Cardiac muscle cell (in vitro differentiated cells and primary cell): ENCODE measurements around the gene RPS18. TPM values are rescaled to one million over a fixed set of nuclear protein-coding genes. Genes with fewer than 3 reads are reported as not detected.

ENCODE experiments used
- DNase-seq, 2 donors: peaks; one replicate each; pipeline versions ENCODE4 v3.0.0 to v3.0.0-alpha.2; 2010 to 2017; ENCODE audit warnings: low read depth in 1 of 2, low spot score in 1 of 2
- H3K27ac ChIP-seq: fragments of 200-600 bp; sonication (generic); 2 replicates; pipeline ENCODE4 v1.5.1; 2016
- H3K27me3 ChIP-seq: fragments of 200-600 bp; sonication (generic); 2 replicates; pipeline ENCODE4 v1.6.0; 2016; ENCODE audit warnings: control low read depth
- H3K36me3 ChIP-seq: fragments of 200-600 bp; sonication (generic); 2 replicates; pipeline ENCODE4 v1.5.1; 2016; ENCODE audit warnings: control low read depth
- H3K4me1 ChIP-seq: fragments of 200-600 bp; sonication (generic); 2 replicates; pipeline ENCODE4 v1.8.1; 2017; ENCODE audit warnings: low read depth, mild to moderate bottlenecking, mixed run types
- H3K4me3 ChIP-seq: fragments of 200-600 bp; sonication (generic); 2 replicates; pipeline ENCODE4 v1.5.1; 2016; ENCODE audit warnings: mild to moderate bottlenecking
- H3K9me3 ChIP-seq: fragments of 200-600 bp; sonication (generic); 2 replicates; pipeline ENCODE4 v1.5.1; 2017; ENCODE audit warnings: low read depth, mild to moderate bottlenecking, control low read depth
- polyA plus RNA-seq: library from polyadenylated mRNA; unstranded; fragments of >200 nt; fragmentation: Nextera tagmentation; extraction: Ambion mirVana; gene quantifications from 2 replicates; pipeline ENCODE4 v1.2.1, GENCODE V29; 2016
- total RNA-seq: library from RNA; depleted of rRNA; stranded (reverse); fragments of >200 nt; gene quantifications from 2 replicates; pipeline ENCODE4 v1.2.3, GENCODE V29; 2016
- TF ChIP-seq, protein P1 (sequence below): IDR thresholded peaks from 2 replicates; pipeline ENCODE4 v1.5.1; 2012; ENCODE audit warnings: low read depth, mild to moderate bottlenecking, low read length

Gene RPS18
- total and polyA plus RNA-seq, 2 experiments from 2014 or later = 1,298 to 2,022 TPM

DNA sequence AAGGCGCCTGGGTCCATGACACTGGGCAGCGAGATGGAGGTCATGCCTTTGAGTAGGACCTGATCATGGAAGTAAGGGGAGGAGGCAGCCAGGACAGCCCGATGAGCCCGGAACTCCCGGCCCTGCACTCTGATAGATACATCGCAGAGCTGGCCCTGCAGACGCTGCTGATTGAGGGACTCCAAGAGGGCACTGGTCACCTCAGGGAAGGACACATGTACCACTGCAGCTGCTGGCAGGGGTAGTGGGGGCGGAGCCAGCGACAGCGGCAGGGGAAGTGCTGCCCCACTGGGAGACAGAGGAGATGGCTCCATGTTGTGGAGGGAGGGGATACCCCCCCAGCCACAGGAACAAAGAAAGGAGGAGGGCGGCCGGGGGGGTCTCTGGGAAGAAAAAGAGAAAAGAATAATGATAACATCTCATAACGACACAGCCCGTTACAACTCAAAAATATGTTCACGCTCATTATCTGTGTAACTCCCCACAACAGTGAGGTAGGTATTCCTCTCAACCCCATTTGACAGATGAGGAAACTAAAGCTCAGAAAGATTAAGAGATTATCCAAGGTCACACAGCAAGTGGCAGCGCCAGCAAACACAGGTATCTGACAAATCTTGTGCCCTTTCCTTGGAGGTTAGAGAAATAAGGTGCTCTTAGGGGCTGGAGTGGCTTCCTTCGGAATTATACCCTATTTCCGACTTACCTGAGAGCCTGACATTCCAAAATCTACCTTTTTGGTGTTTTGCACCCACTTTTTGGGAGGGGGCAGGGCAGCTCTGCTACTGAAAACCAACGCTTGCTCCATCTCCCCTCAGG lies 44.9 kb downstream of the RPS18 start:
- peak overlapping the region; percentile 58 for H3K4me3 ChIP-seq
- H3K9me3 ChIP-seq = no peaks in the 10 kb centered on the region
- no peaks in the 10 kb centered on the region for H3K27me3 ChIP-seq
- peaks cover 21% of the 10 kb centered on the region for H3K36me3 ChIP-seq
- peaks cover 8% of the 10 kb centered on the region for H3K4me1 ChIP-seq
- H3K27ac ChIP-seq = peak overlapping the region; percentile 85
- TF ChIP-seq, protein P1, sequence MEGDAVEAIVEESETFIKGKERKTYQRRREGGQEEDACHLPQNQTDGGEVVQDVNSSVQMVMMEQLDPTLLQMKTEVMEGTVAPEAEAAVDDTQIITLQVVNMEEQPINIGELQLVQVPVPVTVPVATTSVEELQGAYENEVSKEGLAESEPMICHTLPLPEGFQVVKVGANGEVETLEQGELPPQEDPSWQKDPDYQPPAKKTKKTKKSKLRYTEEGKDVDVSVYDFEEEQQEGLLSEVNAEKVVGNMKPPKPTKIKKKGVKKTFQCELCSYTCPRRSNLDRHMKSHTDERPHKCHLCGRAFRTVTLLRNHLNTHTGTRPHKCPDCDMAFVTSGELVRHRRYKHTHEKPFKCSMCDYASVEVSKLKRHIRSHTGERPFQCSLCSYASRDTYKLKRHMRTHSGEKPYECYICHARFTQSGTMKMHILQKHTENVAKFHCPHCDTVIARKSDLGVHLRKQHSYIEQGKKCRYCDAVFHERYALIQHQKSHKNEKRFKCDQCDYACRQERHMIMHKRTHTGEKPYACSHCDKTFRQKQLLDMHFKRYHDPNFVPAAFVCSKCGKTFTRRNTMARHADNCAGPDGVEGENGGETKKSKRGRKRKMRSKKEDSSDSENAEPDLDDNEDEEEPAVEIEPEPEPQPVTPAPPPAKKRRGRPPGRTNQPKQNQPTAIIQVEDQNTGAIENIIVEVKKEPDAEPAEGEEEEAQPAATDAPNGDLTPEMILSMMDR = no peak
- no peak for DNase-seq

DNA sequence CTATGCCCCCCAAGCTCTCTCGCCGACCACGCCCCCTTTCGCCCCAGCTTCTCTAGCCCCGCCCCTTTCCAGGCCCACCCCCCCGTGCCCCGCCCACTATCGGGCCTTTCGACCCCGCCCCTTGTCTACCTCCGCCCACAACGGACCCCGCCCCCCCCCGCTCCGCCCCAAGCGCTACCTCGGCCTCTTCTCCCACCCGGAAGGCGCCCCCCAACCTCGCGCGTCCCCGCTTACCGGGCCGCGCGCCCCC lies 45.5 kb downstream of the RPS18 start:
- Histone ChIP-seq H3K36me3 (peaks cover 21% of the 10 kb centered on the region), H3K9me3 (no peaks in the 10 kb centered on the region), H3K4me3 (peak overlapping the region; percentile 58), H3K27me3 (no peaks in the 10 kb centered on the region), H3K27ac (peak overlapping the region; percentile 85), H3K4me1 (peaks cover 8% of the 10 kb centered on the region)
- DNase-seq = no peak
- TF ChIP-seq, protein P1 = no peak

DNA sequence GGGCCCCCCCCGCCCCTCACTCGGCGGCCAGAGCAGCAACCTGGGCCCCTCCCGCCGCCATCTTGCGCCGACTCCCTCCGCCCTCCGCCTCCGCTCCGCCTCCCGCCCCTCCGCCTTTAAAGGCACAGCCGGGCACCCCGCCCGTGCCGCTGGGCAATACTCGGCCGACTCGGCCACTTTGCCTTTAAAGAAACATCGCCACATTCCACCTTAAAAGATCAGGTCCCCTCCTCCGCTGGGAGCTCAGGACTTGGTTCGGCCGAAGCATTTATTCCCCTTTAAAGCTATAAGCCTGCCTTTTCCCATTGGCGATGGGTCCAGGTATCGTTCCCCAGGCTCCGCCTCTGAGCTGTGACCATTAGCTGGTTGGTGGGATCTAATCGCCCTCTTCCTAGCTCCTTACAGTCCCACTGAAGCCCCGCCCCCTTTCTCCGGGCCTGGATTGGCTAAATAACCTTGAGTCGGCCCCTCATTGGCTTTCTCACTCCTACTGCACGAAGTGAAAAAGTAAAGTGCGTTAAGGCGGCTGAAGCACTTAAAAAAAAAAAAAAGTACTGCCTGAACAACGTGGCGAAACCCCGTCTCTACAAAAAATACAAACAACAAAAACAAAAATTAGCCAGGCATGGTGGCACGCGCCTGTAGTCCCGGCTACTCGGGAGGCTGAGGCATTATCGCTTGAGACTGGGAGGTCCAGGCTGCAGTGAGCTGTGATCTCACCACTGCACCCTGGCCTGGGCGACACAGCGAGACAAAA lies 46.0 kb downstream of the RPS18 start, which contains the start of gene ZBTB22:
TSS of gene ZBTB22 (minus strand) at position 76 of the 757 bp plus-strand sequence. CDS start 828 bp downstream, outside the sequence.
- peak; percentile 100 for DNase-seq
- H3K4me3 ChIP-seq = peak within 1 kb of the TSS; percentile 58
- peaks cover 8% of the 10 kb centered on the region for H3K4me1 ChIP-seq
- peaks cover 21% of the 10 kb centered on the region for H3K36me3 ChIP-seq
- peak within 1 kb of the TSS; percentile 85 for H3K27ac ChIP-seq
- H3K9me3 ChIP-seq = no peaks in the 10 kb centered on the region
- TF ChIP-seq, protein P1 = no peak
- H3K27me3 ChIP-seq = no peaks in the 10 kb centered on the region

DNA sequence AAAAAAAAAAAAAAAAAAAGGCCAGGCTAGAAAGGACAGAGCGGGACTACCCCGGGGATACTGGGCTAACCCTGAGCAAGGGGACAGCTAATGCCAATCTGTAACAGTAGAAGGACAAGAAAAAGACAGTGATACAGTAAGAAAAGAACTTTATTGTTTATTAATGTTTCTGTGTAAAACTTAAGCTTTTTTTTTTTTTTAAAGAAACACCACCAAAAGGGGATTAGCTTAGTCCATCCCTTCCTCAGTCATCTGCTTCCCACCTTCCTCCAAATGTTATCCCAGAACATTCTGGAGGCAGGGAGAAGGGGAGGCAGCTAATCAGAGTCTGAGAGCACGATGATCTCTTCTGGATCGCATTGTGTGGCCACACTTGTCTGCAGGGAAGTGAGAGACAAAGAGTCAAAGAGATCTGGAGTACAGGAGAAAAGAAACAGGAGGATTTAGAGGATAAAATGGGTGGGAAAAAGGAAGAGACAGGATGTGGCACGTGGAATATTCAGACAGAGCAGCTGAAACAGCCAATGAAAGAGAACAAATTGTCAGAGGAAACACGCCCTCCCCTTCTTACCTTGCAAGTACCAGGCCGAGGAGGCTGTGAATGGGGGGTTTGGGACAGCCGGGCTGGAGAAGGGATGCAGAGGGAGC lies 46.7 kb downstream of the RPS18 start:
- H3K4me1 ChIP-seq = peaks cover 8% of the 10 kb centered on the region
- no peaks in the 10 kb centered on the region for H3K27me3 ChIP-seq
- H3K9me3 ChIP-seq = no peaks in the 10 kb centered on the region
- H3K36me3 ChIP-seq = peaks cover 21% of the 10 kb centered on the region
- TF ChIP-seq, protein P1 = no peak
- DNase-seq = no peak
- H3K4me3 ChIP-seq = peak overlapping the region; percentile 58
- H3K27ac ChIP-seq = peak overlapping the region; percentile 78

DNA sequence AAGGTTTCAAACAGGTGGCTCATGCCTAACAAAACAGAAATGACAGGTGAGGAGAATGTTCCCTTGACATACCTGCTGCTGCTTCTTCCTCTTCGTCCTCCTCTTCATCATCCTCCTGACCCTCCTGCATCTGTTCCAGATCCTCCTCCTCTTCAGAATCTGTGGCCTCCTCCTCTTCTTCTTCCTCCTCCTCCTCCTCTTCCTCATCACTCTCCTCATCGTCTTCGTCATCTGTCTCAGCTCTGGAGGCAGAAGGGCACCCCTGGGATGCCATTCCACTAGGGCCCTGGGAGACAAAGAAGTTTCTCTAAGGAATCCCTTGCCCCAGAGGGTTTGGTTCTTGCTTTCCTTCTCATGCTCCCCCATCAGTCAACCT lies 48.1 kb downstream of the RPS18 start:
- Histone ChIP-seq H3K36me3 (peaks cover 21% of the 10 kb centered on the region), H3K27ac (no peak overlapping the region), H3K4me3 (no peak overlapping the region), H3K9me3 (no peaks in the 10 kb centered on the region), H3K27me3 (no peaks in the 10 kb centered on the region), H3K4me1 (peaks cover 9% of the 10 kb centered on the region)
- DNase-seq = no peak
- TF ChIP-seq, protein P1 = no peak
